NCI-H2196 treated with DMSO at 0.1 percent for 48 hours (cell line): Measurements from ENCODE around the gene CUEDC2.
A peak's percentile ranks its signal among the peaks of the same experiment; 100 is the strongest.
"Not testable (repeated sequence)": the region's sequence is repeated elsewhere in the genome, so short reads cannot be mapped to it uniquely, and the experiment has no call there.

ENCODE experiments used
- DNase-seq: peaks from one replicate; lab custom pipeline; 2025; ENCODE audit not compliant: unreplicated experiment; lab: John Stamatoyannopoulos, UW

The CUEDC2 gene

GRCh38 chr10:102454662-102455487 is 22.5 kb upstream of the CUEDC2 start:
- not testable (repeated sequence) for DNase-seq

- no peak for DNase-seq
These were observed 21.1 kb upstream of the CUEDC2 start for GRCh38 chr10:102453502-102453901.

- no peak for DNase-seq
These were observed 20.4 kb upstream of the CUEDC2 start for GRCh38 chr10:102452672-102453340.

GRCh38 chr10:102451105-102451969 is 19.0 kb upstream of the CUEDC2 start, which contains the start of gene C10orf95:
TSS of gene C10orf95 (minus strand) at chr10:102451543. CDS start at chr10:102451093, 450 bp downstream.
- no peak for DNase-seq

GRCh38 chr10:102450374-102451104 is 18.2 kb upstream of the CUEDC2 start:
- DNase-seq: peak; percentile 57

- DNase-seq: no peak
These were observed 17.7 kb upstream of the CUEDC2 start for GRCh38 chr10:102450124-102450373.

DNA sequence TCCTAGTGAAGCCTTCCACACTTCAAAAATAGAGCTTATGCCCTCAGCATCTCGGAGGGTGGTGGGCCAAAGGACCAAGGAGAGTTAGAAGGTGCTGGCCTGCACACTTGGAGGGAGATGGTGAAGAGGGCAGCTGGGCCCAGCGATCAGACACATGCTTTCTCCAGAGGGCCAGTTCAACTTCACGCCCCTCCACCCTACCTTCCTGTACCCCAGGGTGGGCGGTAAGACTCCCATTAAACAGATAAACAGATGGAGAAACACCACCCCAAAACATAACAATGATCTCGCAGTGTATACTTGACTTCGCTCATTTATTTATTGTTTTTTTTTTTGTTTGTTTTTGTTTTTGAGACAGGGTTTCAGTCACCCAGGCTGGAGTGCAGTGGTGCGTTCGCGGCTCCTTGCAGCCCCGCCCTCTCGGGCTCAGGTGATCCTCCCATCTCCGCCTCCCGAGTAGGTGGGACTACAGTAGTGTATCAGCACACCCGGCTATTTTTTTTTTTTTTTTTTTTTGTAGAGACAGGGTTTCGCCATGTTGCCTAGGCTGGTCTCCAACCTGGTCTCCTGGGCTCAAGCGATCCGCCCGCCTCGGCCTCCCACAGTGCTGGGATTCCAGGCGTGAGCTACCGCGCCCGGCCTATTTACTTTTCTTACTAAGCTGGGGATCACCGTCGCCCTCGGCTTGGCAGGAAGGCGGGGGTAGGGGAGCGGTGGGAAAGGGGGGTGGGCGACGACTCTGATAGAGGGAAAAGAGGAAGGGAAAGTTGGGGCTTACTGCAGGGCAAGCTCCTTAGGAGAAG is 17.1 kb upstream of the CUEDC2 start:
- DNase-seq: peak; percentile 22

DNA sequence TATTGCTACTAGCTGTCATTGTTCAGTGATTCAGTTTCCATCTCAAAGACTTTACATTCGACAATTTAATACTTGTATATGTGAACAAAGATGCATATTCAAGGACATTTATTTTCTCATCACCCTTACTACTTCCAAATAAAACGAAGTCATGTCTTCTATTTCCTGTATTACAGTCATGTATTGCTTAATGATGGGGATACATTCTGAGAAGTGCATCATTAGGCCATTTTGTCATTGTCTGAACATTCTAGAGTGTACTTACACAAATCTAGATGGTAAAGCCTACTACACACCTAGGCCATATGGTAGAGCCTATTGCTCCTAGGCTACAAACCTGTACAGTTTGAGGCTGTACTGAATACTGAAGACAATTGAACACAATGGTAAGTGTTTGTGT is 12.5 kb upstream of the CUEDC2 start:
- DNase-seq: no peak

GRCh38 chr10:102438374-102438773 is 6.0 kb upstream of the CUEDC2 start:
- DNase-seq: no peak

DNA sequence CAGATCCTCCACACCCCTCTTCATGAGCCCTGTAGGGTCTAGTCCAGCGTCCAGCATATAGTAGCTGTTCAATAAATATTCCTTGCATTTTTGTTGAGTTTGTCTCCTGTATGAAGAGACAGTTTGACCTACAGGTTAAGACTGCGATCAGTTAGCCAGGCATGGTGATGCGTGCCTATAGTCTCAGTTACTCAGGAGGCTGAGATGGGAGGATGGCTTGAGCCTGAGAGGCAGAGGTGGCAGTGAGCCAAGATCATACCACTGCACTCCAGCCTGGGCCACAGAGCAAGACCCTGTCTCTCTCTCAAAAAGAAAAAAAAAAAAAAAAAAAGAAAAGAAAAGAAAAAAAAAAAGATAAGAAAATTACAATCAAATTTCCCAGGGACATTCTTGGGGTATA is 5.1 kb upstream of the CUEDC2 start:
- no peak for DNase-seq

DNA sequence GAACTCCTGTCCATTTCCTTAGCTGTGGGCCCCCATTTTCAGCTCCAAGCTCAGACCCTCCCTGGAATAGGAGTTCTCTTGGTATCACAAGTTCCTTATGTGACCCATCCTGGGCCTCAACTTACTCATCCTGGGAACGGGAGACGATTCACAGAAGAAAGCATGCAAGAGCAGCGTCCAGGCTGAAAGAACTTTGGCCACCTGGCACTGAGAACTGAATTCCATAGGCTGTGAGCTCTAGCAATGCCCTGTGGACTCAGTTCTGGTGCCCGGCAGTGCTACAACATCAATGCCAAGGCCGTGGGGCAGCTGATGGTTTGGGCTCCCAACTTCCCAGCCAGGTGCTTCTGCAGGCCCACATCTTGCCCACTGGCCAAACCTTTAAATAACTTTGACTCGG is 3.9 kb upstream of the CUEDC2 start:
- DNase-seq: no peak

GRCh38 chr10:102435529-102436233 is 3.3 kb upstream of the CUEDC2 start:
- no peak for DNase-seq

- no peak for DNase-seq
These were observed 2.7 kb upstream of the CUEDC2 start for GRCh38 chr10:102435133-102435497.

- no peak for DNase-seq
These were observed 2.2 kb upstream of the CUEDC2 start for GRCh38 chr10:102434394-102435132.

GRCh38 chr10:102433619-102434046 is 1.3 kb upstream of the CUEDC2 start:
- no peak for DNase-seq

DNA sequence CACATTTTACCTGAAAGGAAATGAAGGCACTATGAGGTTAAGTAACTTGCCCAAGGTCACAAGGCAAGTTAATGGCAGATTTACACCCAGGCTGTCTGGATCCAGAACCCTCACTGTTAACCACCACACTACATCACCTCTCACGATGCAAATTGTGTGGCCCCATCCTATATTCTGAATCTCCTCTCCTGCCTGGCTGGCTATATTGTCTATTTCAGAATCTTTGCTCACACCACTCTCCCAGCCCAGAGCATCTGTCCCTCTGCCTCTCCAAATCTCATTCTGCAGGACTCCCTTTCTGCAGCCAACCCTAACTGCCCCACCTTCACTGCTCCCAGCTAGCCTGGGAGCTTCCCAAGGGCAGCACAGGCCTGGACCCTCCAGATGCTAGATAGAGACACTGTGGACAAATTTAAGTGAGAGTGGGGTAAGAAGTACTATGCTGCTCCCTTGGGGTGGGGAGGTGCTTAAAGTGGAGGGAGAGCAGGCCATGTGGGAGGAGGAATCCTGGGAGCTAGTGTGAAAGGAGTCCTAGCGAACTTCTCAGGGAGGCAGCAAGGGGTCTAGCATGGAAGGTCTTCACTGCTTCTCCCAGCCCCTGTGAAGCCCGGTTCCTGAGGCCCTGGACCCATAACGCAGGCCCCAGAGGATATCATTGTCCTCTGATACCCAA is 786 bp downstream of the CUEDC2 start:
- no peak for DNase-seq

DNA sequence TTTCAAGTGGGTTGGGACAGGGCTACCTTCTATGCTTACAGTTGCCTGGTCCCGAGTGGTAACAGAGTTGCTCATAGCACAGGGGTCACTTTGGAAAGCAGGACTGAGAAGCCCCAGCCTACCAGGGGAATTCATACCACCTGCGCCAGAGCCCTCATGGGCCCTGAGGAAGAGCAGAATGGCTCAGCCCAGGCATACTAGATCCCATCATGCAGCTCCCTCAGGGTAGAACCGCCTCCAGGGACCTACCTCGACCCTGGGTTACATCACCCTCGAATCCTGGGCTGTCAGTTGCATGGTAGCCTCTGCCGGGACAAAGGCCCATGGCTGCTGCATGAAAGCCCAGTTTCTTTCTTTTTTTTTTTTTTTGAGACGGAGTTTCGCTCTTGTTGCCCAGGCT is 2.9 kb downstream of the CUEDC2 start:
- DNase-seq: no peak

- DNase-seq: no peak
These were observed 5.5 kb downstream of the CUEDC2 start for GRCh38 chr10:102426803-102427287.
